ENCODE results near the gene DPP4. TPM values are rescaled to one million over a fixed set of nuclear protein-coding genes. Genes with fewer than 3 reads are reported as not detected.

Gene DPP4
- total and polyA plus RNA-seq, 2 of the 13 experiments (the other 11 are each of a cell fraction or from before 2014, with no cell fraction given), result 39.4 to 109 TPM

- TF ChIP-seq ATF6 (CRISPR knock-in tag; conservative IDR thresholded peaks at IDR 0.05) (no peak), PBX2 (CRISPR knock-in tag; IDR thresholded peaks at IDR 0.05) (no peak), CAMTA2 (CRISPR knock-in tag; IDR thresholded peaks at IDR 0.05; ENCODE audit: borderline replicate concordance) (no peak), ZNF569 (CRISPR knock-in tag; IDR thresholded peaks at IDR 0.05; ENCODE audit: borderline replicate concordance) (0 out of 2 replicates have a peak, but pooled peaks have one; percentile 80), ADNP (CRISPR knock-in tag; IDR thresholded peaks at IDR 0.05) (no peak), ZNF225 (CRISPR knock-in tag; IDR thresholded peaks at IDR 0.05) (peak; percentile 81; the same call in 1 of the 2 replicates), FOXJ3 (CRISPR knock-in tag; IDR thresholded peaks at IDR 0.05; ENCODE audit: borderline replicate concordance) (no peak), ZNF574 (CRISPR knock-in tag; IDR thresholded peaks at IDR 0.05) (peak; percentile 19), ZFP62 (CRISPR knock-in tag; IDR thresholded peaks at IDR 0.05) (no peak), NCOA2 (CRISPR knock-in tag; IDR thresholded peaks at IDR 0.05) (no peak), FOXC1 (CRISPR knock-in tag; IDR thresholded peaks at IDR 0.05; ENCODE audit: borderline replicate concordance) (no peak), XRCC5 (optimal IDR thresholded peaks at IDR 0.05; ENCODE audit: low read length) (peak; percentile 49), ETV6 (CRISPR knock-in tag; conservative IDR thresholded peaks at IDR 0.05) (no peak), ATF5 (CRISPR knock-in tag; IDR thresholded peaks at IDR 0.05; ENCODE audit: low read depth) (peak; percentile 52; the same call in 1 of the 2 replicates), ZSCAN30 (CRISPR knock-in tag; IDR thresholded peaks at IDR 0.05) (0 out of 2 replicates have a peak, but pooled peaks have one; percentile 19), ARID3A (IDR thresholded peaks at IDR 0.05; ENCODE audit: low read depth, low read length) (no peak), ZNF660 (CRISPR knock-in tag; IDR thresholded peaks at IDR 0.05; ENCODE audit: borderline replicate concordance, low read depth) (no peak), CCAR2 (optimal IDR thresholded peaks at IDR 0.05; ENCODE audit: low read depth, low read length) (no peak), PRPF4 (IDR thresholded peaks at IDR 0.05; ENCODE audit: low read depth, low read length, poor library complexity, severe bottlenecking) (no peak), ELF1 (CRISPR knock-in tag; IDR thresholded peaks at IDR 0.05) (no peak), ZNF672 (CRISPR knock-in tag; IDR thresholded peaks at IDR 0.05) (no peak)
Observed at GRCh38 chr2:162072976-162073887, 783 bp downstream of the DPP4 start (continued).
